B cell (primary cell): Measurements from ENCODE around the gene FOXK1. TPM values are rescaled to one million over a fixed set of nuclear protein-coding genes. Genes with fewer than 3 reads are reported as not detected.

ENCODE experiments used
- ATAC-seq: fragments of 200-7000 bp; cut with Tn5 transposase; one replicate; pipeline ENCODE4 v1.10.0; 2021; ENCODE audit warnings: low read depth, mild to moderate bottlenecking, moderate number of reproducible peaks, moderate library complexity
- CTCF ChIA-PET: fragments of 350-600 bp; sonication (Branson Sonifier 250); formaldehyde crosslinking; loops from one replicate; lab custom pipeline; 2021; ENCODE audit warnings: antibody characterized with exemption, inconsistent platforms; lab: Charles Lee
- POLR2A ChIA-PET: fragments of 350-600 bp; sonication (Branson Sonifier 250); formaldehyde crosslinking; loops from one replicate; lab custom pipeline; 2021; ENCODE audit warnings: antibody characterized with exemption; lab: Charles Lee
- DNase-seq: peaks from one replicate; pipeline ENCODE4 v3.0.0; 2013
- H2AFZ ChIP-seq: 2 replicates; pipeline ENCODE4 v1.6.1; 2012; ENCODE audit warnings: mild to moderate bottlenecking, low read depth, low read length; ENCODE audit not compliant: insufficient read depth, poor library complexity, severe bottlenecking
- H3K27ac ChIP-seq, 2 donors: 1 replicate in 1 of 2; 2 replicates in 1 of 2; pipeline ENCODE4 v1.5.1; 2012 to 2013; ENCODE audit warnings: low read length in 2 of 2, mild to moderate bottlenecking in 2 of 2, moderate library complexity in 1 of 2
- H3K27me3 ChIP-seq, 4 experiments: fragments of 200-600 bp in 1 of 4; sonication (generic) in 1 of 4; replicated peaks in 1 of 4; 1 replicate in 2 of 4; 2 replicates in 2 of 4; pipeline versions ENCODE4 v1.6.1 to v1.7.0; 2013 to 2016; ENCODE audit warnings: low read length in 3 of 4, mild to moderate bottlenecking in 2 of 4, mixed read lengths in 1 of 4, moderate library complexity in 1 of 4; ENCODE audit not compliant: insufficient read depth in 4 of 4, control insufficient read depth in 3 of 4; ENCODE audit errors: control extremely low read depth in 1 of 4
- H3K36me3 ChIP-seq, 2 experiments: replicated peaks in 1 of 2; 1 replicate in 1 of 2; 2 replicates in 1 of 2; pipeline versions ENCODE4 v1.6.1 to v1.7.1; 2013; ENCODE audit warnings: low read length in 1 of 2; ENCODE audit not compliant: insufficient read depth in 2 of 2, control insufficient read depth in 1 of 2; ENCODE audit errors: control extremely low read depth in 1 of 2, extremely low read depth in 1 of 2
- H3K4me1 ChIP-seq, 2 donors: fragments of 200-600 bp in 1 of 2; sonication (generic) in 1 of 2; 1 replicate in 1 of 2; 2 replicates in 1 of 2; pipeline versions ENCODE4 v1.5.1 to v1.6.1; 2013 to 2017; ENCODE audit warnings: low read length in 2 of 2; ENCODE audit not compliant: control insufficient read depth in 2 of 2, insufficient read depth in 2 of 2
- H3K4me2 ChIP-seq: replicated peaks from 2 replicates; pipeline ENCODE3; 2012; ENCODE audit warnings: mild to moderate bottlenecking, low read depth, low read length; ENCODE audit not compliant: poor library complexity, severe bottlenecking
- H3K4me3 ChIP-seq, 5 experiments: fragments of 200-600 bp in 1 of 5; sonication (generic) in 1 of 5; 1 replicate in 3 of 5; 2 replicates in 2 of 5; pipeline versions ENCODE4 v1.5.1 to v1.7.0; 2011 to 2016; ENCODE audit warnings: low read length in 4 of 5, mild to moderate bottlenecking in 4 of 5, low read depth in 2 of 5, control low read depth in 1 of 5, moderate library complexity in 1 of 5; ENCODE audit not compliant: insufficient read depth in 1 of 5; ENCODE audit errors: control extremely low read depth in 1 of 5, extremely low read depth in 1 of 5
- H3K79me2 ChIP-seq: fragments of 200-600 bp; sonication (generic); one replicate; pipeline ENCODE4 v1.6.0; 2016; ENCODE audit warnings: low read length; ENCODE audit not compliant: control insufficient read depth, insufficient read depth
- H3K9ac ChIP-seq: fragments of 200-600 bp; sonication (generic); 2 replicates; pipeline ENCODE4 v1.6.1; 2017; ENCODE audit warnings: mild to moderate bottlenecking, low read length, moderate library complexity
- H3K9me3 ChIP-seq, 3 donors: one replicate each; pipeline versions ENCODE4 v1.6.1 to v1.7.1; 2013; ENCODE audit warnings: low read length in 2 of 3; ENCODE audit not compliant: control insufficient read depth in 2 of 3, insufficient read depth in 1 of 3; ENCODE audit errors: control extremely low read depth in 1 of 3
- H4K20me1 ChIP-seq: 2 replicates; pipeline ENCODE4 v1.6.0; 2012; ENCODE audit warnings: mild to moderate bottlenecking, low read length; ENCODE audit not compliant: insufficient read depth, control insufficient read depth, poor library complexity, severe bottlenecking
- H3K27ac Mint-ChIP-seq: one replicate; pipeline ENCODE4 v1.8.0; 2021; ENCODE audit warnings: mixed read lengths
- H3K27me3 Mint-ChIP-seq: one replicate; pipeline ENCODE4 v1.8.0; 2021; ENCODE audit warnings: mixed read lengths
- H3K4me1 Mint-ChIP-seq: one replicate; pipeline ENCODE4 v1.8.0; 2021; ENCODE audit warnings: mixed read lengths
- H3K4me3 Mint-ChIP-seq: one replicate; pipeline ENCODE4 v1.8.0; 2021; ENCODE audit warnings: mixed read lengths
- H3K9me3 Mint-ChIP-seq: one replicate; pipeline ENCODE4 v1.8.0; 2022; ENCODE audit warnings: mixed read lengths; ENCODE audit not compliant: insufficient read depth
- EZH2 ChIP-seq: IDR thresholded peaks from 2 replicates; pipeline ENCODE4 v1.6.1; 2012; ENCODE audit warnings: borderline replicate concordance, low read depth, mild to moderate bottlenecking, moderate library complexity, low read length; ENCODE audit not compliant: insufficient read depth, poor library complexity, severe bottlenecking
- WGBS: methylation state at CpG from one replicate; pipeline ENCODE4 v1.1.5; 2013; ENCODE audit warnings: missing lambda C conversion rate; ENCODE audit not compliant: insufficient coverage; 5-methylcytosine and 5-hydroxymethylcytosine counted together
- intact Hi-C: fragments of 100-400 bp; cut with micrococcal nuclease; formaldehyde crosslinking; loops from one replicate; pipeline ENCODE4 v1.10.0; 2022
- polyA plus RNA-seq: library from polyadenylated mRNA; depleted of rRNA; stranded (reverse); fragments of >200 nt; gene quantifications from 2 replicates; pipeline ENCODE4 v1.2.3, GENCODE V29; 2012
- total RNA-seq, 2 donors: library from RNA; stranded (reverse); fragments of 120-200 nt in 1 of 2; gene quantifications; 1 replicate in 1 of 2; 2 replicates in 1 of 2; pipeline versions ENCODE4 v1.2.3 to v1.2.4, GENCODE V29; 2013 to 2022
- TF ChIP-seq, protein P1 (sequence below): fragments of 200-600 bp; IDR thresholded peaks from one replicate; pipeline ENCODE4 v1.8.0; 2022; ENCODE audit warnings: antibody characterized with exemption, mild to moderate bottlenecking

Gene FOXK1
- total and polyA plus RNA-seq, 2 donors (not counting 1 experiment from before 2014, with no cell fraction given), result 17.9 to 56.2 TPM

DNA sequence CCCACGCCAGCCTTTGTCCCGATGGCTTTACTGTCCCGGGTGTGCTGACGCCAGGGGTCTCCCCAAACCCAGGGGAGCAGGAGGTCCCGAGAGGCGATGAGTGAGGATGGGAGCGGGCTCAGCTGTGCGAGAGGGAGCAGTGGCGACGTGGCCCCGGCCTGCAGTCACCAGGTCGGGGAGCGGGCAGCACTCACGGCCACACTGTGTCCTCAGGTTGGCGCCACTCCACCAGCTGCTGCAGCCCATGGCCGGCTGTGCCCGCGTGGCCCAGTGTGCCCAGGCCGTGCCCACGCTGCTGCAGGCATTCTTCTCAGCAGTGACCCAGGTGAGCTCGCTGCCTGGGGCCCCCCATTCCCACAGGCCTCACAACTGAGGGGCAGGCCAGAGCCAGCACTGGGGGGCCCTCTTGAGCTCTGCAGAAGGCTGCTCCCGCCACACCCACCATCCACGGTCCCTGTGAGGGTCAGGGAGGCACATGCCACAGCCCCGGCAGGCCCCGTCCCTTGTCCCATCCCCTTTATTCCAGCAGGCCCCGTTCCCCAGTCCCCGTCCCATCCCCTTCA, 106.6 kb downstream of the FOXK1 start:
- H3K36me3 ChIP-seq, result peaks cover 0 to 67% of the 10 kb centered on the region in 2 experiments
- Mint-ChIP-seq H3K4me1 (peaks cover 2% of the 10 kb centered on the region), H3K4me3 (no peak overlapping the region), H3K27me3 (no peaks in the 10 kb centered on the region), H3K9me3 (no peaks in the 10 kb centered on the region), H3K27ac (no peak overlapping the region)
- no peaks in the 10 kb centered on the region for H3K27me3 ChIP-seq
- H3K4me2 ChIP-seq, result no peak overlapping the region
- no peak for ATAC-seq
- TF ChIP-seq, protein P1, sequence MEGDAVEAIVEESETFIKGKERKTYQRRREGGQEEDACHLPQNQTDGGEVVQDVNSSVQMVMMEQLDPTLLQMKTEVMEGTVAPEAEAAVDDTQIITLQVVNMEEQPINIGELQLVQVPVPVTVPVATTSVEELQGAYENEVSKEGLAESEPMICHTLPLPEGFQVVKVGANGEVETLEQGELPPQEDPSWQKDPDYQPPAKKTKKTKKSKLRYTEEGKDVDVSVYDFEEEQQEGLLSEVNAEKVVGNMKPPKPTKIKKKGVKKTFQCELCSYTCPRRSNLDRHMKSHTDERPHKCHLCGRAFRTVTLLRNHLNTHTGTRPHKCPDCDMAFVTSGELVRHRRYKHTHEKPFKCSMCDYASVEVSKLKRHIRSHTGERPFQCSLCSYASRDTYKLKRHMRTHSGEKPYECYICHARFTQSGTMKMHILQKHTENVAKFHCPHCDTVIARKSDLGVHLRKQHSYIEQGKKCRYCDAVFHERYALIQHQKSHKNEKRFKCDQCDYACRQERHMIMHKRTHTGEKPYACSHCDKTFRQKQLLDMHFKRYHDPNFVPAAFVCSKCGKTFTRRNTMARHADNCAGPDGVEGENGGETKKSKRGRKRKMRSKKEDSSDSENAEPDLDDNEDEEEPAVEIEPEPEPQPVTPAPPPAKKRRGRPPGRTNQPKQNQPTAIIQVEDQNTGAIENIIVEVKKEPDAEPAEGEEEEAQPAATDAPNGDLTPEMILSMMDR, result no peak
- TF ChIP-seq EZH2, result no peak
- H3K4me1 ChIP-seq, result peaks cover 0 to 9% of the 10 kb centered on the region in 2 donors
- H3K27ac ChIP-seq, result no peak overlapping the region
- no peak overlapping the region for H3K4me3 ChIP-seq
- H4K20me1 ChIP-seq, result peaks cover 24% of the 10 kb centered on the region
- ChIA-PET POLR2A (interaction anchor here (0.6 kb wide), 1 partner anchor 29 kb away, joined by 3 read pairs; no protein-coding TSS in a partner anchor), CTCF (no interaction called here)
- H2AFZ ChIP-seq, result no peak overlapping the region
- H3K79me2 ChIP-seq, result peaks cover 2% of the 10 kb centered on the region
- DNase-seq, result no peak
- H3K9ac ChIP-seq, result no peak overlapping the region
- peaks cover 0 to 14% (median 0%) of the 10 kb centered on the region in 3 donors for H3K9me3 ChIP-seq
- intact Hi-C loops, result no loop called here
- over 99% methylated on average over 27 of the region's 27 CpGs for WGBS

DNA sequence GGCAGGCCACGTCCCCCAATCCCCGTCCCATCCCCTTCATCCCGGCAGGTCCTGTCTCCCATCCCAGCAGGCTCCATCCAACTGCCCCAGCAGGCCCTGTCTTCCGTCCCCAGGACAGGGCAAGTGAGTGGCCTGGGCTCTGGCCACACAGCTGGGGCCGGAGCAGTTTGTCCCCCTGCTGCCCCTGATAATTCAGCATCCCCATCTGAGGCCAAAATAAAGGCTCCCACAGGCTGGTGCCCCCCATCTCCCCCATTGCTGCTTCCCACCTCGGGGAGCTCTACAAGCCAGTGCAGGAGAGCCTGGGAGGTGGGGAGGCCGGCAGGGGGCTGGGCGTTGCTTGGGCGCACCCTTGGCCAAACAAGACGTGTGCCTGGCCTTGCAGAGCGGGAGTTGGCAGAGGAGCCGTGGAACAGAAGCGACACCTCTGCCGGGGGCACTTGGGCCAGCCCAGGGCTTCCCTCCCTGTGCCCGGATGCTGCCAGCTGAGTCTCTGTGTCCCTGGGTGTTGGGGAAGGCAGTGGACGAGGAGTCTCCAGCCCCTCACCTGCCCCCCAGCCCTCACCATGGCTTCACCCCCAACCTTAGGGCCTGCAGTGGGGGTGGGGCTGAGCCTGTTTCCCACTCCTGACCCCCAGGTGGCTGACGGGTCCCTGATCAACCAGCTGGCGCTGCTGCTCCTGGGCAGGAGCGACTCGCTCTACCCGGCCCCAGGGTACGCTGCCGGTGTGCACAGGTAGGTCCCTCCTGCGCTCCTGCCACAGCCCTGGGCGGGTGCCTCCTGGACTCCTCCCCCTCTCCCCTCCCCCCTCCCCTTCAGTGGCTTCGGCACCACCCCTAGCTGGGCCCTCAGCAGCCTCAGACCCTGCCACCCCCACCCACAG, 107.3 kb downstream of the FOXK1 start:
- H3K9me3 Mint-ChIP-seq, result no peaks in the 10 kb centered on the region
- Histone ChIP-seq H3K79me2 (no peaks in the 10 kb centered on the region), H4K20me1 (peaks cover 17% of the 10 kb centered on the region), H3K9ac (no peak overlapping the region), H3K4me2 (no peak overlapping the region), H3K4me1 (peaks cover 0 to 9% of the 10 kb centered on the region in 2 donors), H3K36me3 (peaks cover 0 to 62% of the 10 kb centered on the region in 2 experiments), H3K27ac (no peak overlapping the region), H2AFZ (no peak overlapping the region), H3K27me3 (no peaks in the 10 kb centered on the region), H3K9me3 (peaks cover 0 to 14% (median 0%) of the 10 kb centered on the region in 3 donors), H3K4me3 (no peak overlapping the region)
- no peak overlapping the region for H3K4me3 Mint-ChIP-seq
- 97% methylated on average over 21 of the region's 26 CpGs for WGBS
- ChIA-PET CTCF (no interaction called here), POLR2A (interaction anchor here (0.6 kb wide), 1 partner anchor 29 kb away, joined by 3 read pairs; no protein-coding TSS in a partner anchor)
- TF ChIP-seq, protein P1, result no peak
- TF ChIP-seq EZH2, result no peak
- DNase-seq (no peak), ATAC-seq (no peak)
- H3K27me3 Mint-ChIP-seq, result no peaks in the 10 kb centered on the region
- no peak overlapping the region for H3K27ac Mint-ChIP-seq
- intact Hi-C loops, result loop anchor here (5.0 to 10.0 kb wide), 2 partner anchors 185 to 403 kb away; partner anchors contain the start of gene WIPI2
- H3K4me1 Mint-ChIP-seq, result peaks cover 2% of the 10 kb centered on the region
